Sigmoid colon (tissue), 4 donors: Measurements from ENCODE around the gene PHF20.

Source experiments
- POLR2A ChIP-seq, 2 donors: fragments of 450-650 bp; IDR thresholded peaks; one replicate each; pipeline ENCODE4 v1.6.1; 2016; ENCODE audit warnings: antibody characterized with exemption in 2 of 2, mild to moderate bottlenecking in 2 of 2, moderate library complexity in 2 of 2
- POLR2AphosphoS5 ChIP-seq, 4 donors: sonication (generic); formaldehyde crosslinking; IDR thresholded peaks; one replicate each; pipeline ENCODE4 v1.6.1; 2017; ENCODE audit warnings: antibody characterized with exemption in 4 of 4
- TF ChIP-seq, protein P1 (sequence below), 4 experiments: fragments of 450-650 bp in 3 of 4; fragments of 200-600 bp in 1 of 4; IDR thresholded peaks; one replicate each; pipeline ENCODE4 v1.5.1; 2016 to 2019; ENCODE audit warnings: antibody characterized with exemption in 4 of 4, mild to moderate bottlenecking in 3 of 4, moderate library complexity in 2 of 4

- TF ChIP-seq, protein P1, sequence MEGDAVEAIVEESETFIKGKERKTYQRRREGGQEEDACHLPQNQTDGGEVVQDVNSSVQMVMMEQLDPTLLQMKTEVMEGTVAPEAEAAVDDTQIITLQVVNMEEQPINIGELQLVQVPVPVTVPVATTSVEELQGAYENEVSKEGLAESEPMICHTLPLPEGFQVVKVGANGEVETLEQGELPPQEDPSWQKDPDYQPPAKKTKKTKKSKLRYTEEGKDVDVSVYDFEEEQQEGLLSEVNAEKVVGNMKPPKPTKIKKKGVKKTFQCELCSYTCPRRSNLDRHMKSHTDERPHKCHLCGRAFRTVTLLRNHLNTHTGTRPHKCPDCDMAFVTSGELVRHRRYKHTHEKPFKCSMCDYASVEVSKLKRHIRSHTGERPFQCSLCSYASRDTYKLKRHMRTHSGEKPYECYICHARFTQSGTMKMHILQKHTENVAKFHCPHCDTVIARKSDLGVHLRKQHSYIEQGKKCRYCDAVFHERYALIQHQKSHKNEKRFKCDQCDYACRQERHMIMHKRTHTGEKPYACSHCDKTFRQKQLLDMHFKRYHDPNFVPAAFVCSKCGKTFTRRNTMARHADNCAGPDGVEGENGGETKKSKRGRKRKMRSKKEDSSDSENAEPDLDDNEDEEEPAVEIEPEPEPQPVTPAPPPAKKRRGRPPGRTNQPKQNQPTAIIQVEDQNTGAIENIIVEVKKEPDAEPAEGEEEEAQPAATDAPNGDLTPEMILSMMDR (IDR thresholded peaks at IDR 0.05): no peak
- no peak for TF ChIP-seq POLR2AphosphoS5 (IDR thresholded peaks at IDR 0.05)
- TF ChIP-seq POLR2A (IDR thresholded peaks at IDR 0.05): no peak
Measured at GRCh38 chr20:35939264-35939663, 167.4 kb downstream of the PHF20 start.
